Measurements from ENCODE around the gene ISCA2.

The ISCA2 gene

GRCh38 chr14:74510223-74510931, 16.8 kb downstream of the ISCA2 start:
- Histone ChIP-seq H3K4me3 (ENCODE audit: low read depth in 1 of 2, low read length in 2 of 2) (no peak overlapping the region), H3K27me3 (ENCODE audit: low read depth, low read length) (no peaks in the 10 kb centered on the region), H3K9me3 (ENCODE audit: control insufficient read depth in 1 of 2, low read length in 2 of 2) (no peaks in the 10 kb centered on the region), H3K4me1 (ENCODE audit: control insufficient read depth in 1 of 2, insufficient read depth in 2 of 2, low read length in 2 of 2) (no peaks in the 10 kb centered on the region), H3K36me3 (ENCODE audit: control insufficient read depth in 1 of 2, insufficient read depth in 2 of 2, low read length in 2 of 2) (no peaks in the 10 kb centered on the region), H3K27ac (ENCODE audit: low read length) (no peak overlapping the region)

DNA sequence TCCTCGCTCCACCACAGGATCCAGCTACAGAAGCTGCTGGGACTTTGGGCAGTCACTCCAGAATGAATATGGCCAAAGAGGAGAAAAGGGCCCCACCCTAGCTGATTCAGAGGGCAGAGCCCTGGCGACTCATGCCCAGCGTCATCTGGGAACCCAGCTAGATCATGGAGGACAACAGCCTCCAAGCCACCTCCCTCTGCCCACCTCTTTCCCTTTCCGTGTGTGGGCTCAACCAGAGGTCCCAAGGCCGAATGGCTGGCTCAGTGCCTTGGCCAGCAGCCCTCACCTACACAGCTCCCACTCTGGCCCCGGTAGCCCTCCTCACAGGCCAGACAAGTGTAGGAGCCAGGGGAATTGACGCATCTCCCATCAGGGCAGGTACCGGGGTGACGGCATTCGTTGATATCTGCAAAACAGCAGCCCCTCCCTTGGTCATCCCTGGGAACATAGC, 17.4 kb downstream of the ISCA2 start:
- Histone ChIP-seq H3K4me1 (ENCODE audit: control insufficient read depth in 1 of 2, insufficient read depth in 2 of 2, low read length in 2 of 2) (no peaks in the 10 kb centered on the region), H3K4me3 (ENCODE audit: low read depth in 1 of 2, low read length in 2 of 2) (no peak overlapping the region), H3K27me3 (ENCODE audit: low read depth, low read length) (no peaks in the 10 kb centered on the region), H3K9me3 (ENCODE audit: control insufficient read depth in 1 of 2, low read length in 2 of 2) (no peaks in the 10 kb centered on the region), H3K36me3 (ENCODE audit: control insufficient read depth in 1 of 2, insufficient read depth in 2 of 2, low read length in 2 of 2) (no peaks in the 10 kb centered on the region), H3K27ac (ENCODE audit: low read length) (no peak overlapping the region)

GRCh38 chr14:74511966-74512830, 18.6 kb downstream of the ISCA2 start:
- Histone ChIP-seq H3K9me3 (ENCODE audit: control insufficient read depth in 1 of 2, low read length in 2 of 2) (no peaks in the 10 kb centered on the region), H3K36me3 (ENCODE audit: control insufficient read depth in 1 of 2, insufficient read depth in 2 of 2, low read length in 2 of 2) (no peaks in the 10 kb centered on the region), H3K4me3 (ENCODE audit: low read depth in 1 of 2, low read length in 2 of 2) (no peak overlapping the region), H3K27ac (ENCODE audit: low read length) (no peak overlapping the region), H3K4me1 (ENCODE audit: control insufficient read depth in 1 of 2, insufficient read depth in 2 of 2, low read length in 2 of 2) (no peaks in the 10 kb centered on the region), H3K27me3 (ENCODE audit: low read depth, low read length) (no peaks in the 10 kb centered on the region)

DNA sequence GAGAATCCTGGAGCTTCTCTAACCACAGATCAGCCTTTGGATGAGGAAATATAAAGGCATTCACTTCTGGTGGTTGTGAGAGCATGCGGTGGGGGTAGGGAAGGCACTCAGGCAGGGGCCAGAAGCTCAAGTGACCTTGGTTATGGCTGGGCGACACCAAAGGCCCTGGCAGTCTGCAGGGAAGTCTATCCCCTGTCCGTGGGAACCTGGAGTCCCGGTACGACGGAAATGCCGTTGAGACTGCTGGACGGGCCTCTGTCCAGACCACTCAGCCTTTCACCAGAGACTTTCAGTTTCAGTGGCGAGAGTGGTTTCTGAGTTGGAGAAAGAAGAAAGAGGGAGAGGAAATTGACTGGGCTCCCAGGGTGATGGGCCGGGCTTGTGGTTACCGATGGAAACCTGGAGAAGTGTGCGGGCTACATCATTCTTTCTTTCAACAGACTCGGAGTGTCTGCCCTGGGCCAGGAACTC, 20.9 kb downstream of the ISCA2 start:
- no peak overlapping the region for H3K4me3 ChIP-seq (ENCODE audit: low read depth in 1 of 2, low read length in 2 of 2)
- no peaks in the 10 kb centered on the region for H3K9me3 ChIP-seq (ENCODE audit: control insufficient read depth in 1 of 2, low read length in 2 of 2)
- no peaks in the 10 kb centered on the region for H3K4me1 ChIP-seq (ENCODE audit: control insufficient read depth in 1 of 2, insufficient read depth in 2 of 2, low read length in 2 of 2)
- no peak overlapping the region for H3K27ac ChIP-seq (ENCODE audit: low read length)
- H3K36me3 ChIP-seq (ENCODE audit: control insufficient read depth in 1 of 2, insufficient read depth in 2 of 2, low read length in 2 of 2) = no peaks in the 10 kb centered on the region
- H3K27me3 ChIP-seq (ENCODE audit: low read depth, low read length) = no peaks in the 10 kb centered on the region

GRCh38 chr14:74515891-74516412, 22.4 kb downstream of the ISCA2 start:
- H3K27me3 ChIP-seq (ENCODE audit: low read depth, low read length) = no peaks in the 10 kb centered on the region
- no peak overlapping the region for H3K4me3 ChIP-seq (ENCODE audit: low read depth in 1 of 2, low read length in 2 of 2)
- no peaks in the 10 kb centered on the region for H3K9me3 ChIP-seq (ENCODE audit: control insufficient read depth in 1 of 2, low read length in 2 of 2)
- H3K4me1 ChIP-seq (ENCODE audit: control insufficient read depth in 1 of 2, insufficient read depth in 2 of 2, low read length in 2 of 2) = no peaks in the 10 kb centered on the region
- H3K36me3 ChIP-seq (ENCODE audit: control insufficient read depth in 1 of 2, insufficient read depth in 2 of 2, low read length in 2 of 2) = no peaks in the 10 kb centered on the region
- no peak overlapping the region for H3K27ac ChIP-seq (ENCODE audit: low read length)

DNA sequence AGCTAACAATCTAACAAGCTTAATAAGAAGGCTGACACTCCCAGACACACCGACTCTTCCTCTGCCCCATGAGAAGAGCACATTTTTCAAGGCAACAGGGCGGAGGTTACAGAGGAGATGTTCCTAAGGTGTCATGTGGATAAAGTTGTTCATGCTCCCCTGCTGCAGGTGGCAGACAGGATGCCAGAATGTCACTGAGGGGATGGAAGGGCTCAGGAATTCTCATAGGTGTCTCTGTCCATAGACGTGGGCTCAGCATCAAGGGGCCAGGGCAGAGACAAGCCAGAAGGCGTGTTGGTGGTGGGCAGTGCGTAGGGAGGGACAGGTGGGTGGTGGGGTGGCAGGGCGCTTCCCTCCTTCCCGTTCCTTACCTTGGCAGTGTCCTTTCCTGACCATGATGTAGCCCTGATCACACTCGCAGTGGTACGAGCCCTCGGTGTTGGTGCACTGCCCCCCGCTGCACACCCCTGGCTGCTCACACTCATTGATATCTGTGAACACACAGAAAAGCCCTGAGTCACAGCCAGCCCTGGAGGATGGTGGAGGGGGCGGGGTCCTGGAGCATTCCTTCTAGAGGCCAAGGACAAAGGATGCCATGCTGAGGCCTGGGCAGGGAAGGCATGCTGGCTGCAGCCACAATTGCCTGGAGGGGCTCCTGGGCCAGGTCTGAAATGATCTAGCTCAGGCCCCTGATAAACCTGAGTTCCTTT, 23.0 kb downstream of the ISCA2 start:
- H3K4me1 ChIP-seq (ENCODE audit: control insufficient read depth in 1 of 2, insufficient read depth in 2 of 2, low read length in 2 of 2) = no peaks in the 10 kb centered on the region
- H3K9me3 ChIP-seq (ENCODE audit: control insufficient read depth in 1 of 2, low read length in 2 of 2) = no peaks in the 10 kb centered on the region
- H3K36me3 ChIP-seq (ENCODE audit: control insufficient read depth in 1 of 2, insufficient read depth in 2 of 2, low read length in 2 of 2) = peaks cover 0 to under 1% of the 10 kb centered on the region in 2 donors
- H3K27ac ChIP-seq (ENCODE audit: low read length) = no peak overlapping the region
- H3K4me3 ChIP-seq (ENCODE audit: low read depth in 1 of 2, low read length in 2 of 2) = no peak overlapping the region
- H3K27me3 ChIP-seq (ENCODE audit: low read depth, low read length) = no peaks in the 10 kb centered on the region

- no peaks in the 10 kb centered on the region for H3K9me3 ChIP-seq (ENCODE audit: control insufficient read depth in 1 of 2, low read length in 2 of 2)
- H3K27me3 ChIP-seq (ENCODE audit: low read depth, low read length) = no peaks in the 10 kb centered on the region
- H3K4me3 ChIP-seq (ENCODE audit: low read depth in 1 of 2, low read length in 2 of 2) = no peak overlapping the region
- H3K4me1 ChIP-seq (ENCODE audit: control insufficient read depth in 1 of 2, insufficient read depth in 2 of 2, low read length in 2 of 2) = no peaks in the 10 kb centered on the region
- peaks cover 0 to 4% of the 10 kb centered on the region in 2 donors for H3K36me3 ChIP-seq (ENCODE audit: control insufficient read depth in 1 of 2, insufficient read depth in 2 of 2, low read length in 2 of 2)
- H3K27ac ChIP-seq (ENCODE audit: low read length) = no peak overlapping the region
Observed at GRCh38 chr14:74517731-74518130, 24.2 kb downstream of the ISCA2 start.

DNA sequence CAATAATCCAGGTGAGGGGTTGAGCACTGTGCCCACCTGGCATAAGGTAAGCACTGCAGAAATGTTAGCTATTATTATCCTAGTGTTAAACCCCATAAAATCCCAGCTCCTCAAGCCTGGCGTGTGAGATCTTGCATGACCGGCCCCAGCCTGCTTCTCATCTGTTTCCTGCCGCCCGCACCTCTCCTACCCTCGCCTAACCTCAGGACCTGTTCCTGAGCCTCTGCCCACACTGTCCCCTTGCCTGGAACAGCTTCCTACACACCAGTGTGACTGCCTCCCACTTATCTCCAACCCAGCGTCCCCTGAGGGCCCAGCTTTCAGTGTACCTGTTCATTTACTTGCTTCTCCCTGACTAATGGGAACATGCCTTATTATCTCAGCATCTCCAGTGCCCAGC, 24.7 kb downstream of the ISCA2 start:
- no peaks in the 10 kb centered on the region for H3K4me1 ChIP-seq (ENCODE audit: control insufficient read depth in 1 of 2, insufficient read depth in 2 of 2, low read length in 2 of 2)
- no peak overlapping the region for H3K4me3 ChIP-seq (ENCODE audit: low read depth in 1 of 2, low read length in 2 of 2)
- peaks cover 0 to 4% of the 10 kb centered on the region in 2 donors for H3K36me3 ChIP-seq (ENCODE audit: control insufficient read depth in 1 of 2, insufficient read depth in 2 of 2, low read length in 2 of 2)
- no peak overlapping the region for H3K27ac ChIP-seq (ENCODE audit: low read length)
- no peaks in the 10 kb centered on the region for H3K27me3 ChIP-seq (ENCODE audit: low read depth, low read length)
- H3K9me3 ChIP-seq (ENCODE audit: control insufficient read depth in 1 of 2, low read length in 2 of 2) = no peaks in the 10 kb centered on the region

DNA sequence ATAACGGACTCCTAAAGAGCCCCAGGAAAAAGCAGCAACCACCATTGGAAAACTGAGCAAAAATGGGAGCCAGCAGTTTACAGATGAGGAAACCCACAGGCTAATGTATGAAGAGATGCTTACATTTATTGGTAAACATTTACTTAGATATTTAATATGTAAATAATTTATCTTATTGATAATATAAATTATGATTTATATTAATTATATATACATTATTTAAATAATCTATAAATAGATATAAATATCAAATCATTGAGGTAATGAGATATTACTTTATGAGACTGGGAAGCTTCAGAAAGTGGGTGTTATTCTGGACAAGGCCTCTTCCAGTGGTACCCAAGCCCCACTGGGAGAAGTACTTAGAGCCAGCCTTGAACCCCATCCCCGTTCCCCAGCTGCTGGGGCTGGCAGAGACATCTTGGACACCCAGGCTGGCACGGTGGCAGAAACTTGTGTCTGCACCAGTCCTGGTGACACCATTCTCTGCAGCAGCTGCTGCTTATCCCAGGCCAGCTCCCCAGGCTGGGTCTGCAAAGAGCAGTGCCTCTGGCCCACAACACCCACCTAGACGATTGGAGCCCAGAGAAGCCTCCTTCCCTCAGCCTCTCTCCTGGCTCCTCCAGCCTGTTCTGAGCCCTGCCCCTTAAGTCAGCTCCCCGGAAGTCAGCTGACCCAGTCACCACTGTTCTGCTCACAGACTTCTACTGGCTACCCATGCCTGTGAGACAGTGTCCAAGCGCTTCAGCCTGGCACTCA, 25.9 kb downstream of the ISCA2 start:
- H3K27me3 ChIP-seq (ENCODE audit: low read depth, low read length) = no peaks in the 10 kb centered on the region
- no peaks in the 10 kb centered on the region for H3K4me1 ChIP-seq (ENCODE audit: control insufficient read depth in 1 of 2, insufficient read depth in 2 of 2, low read length in 2 of 2)
- no peak overlapping the region for H3K4me3 ChIP-seq (ENCODE audit: low read depth in 1 of 2, low read length in 2 of 2)
- H3K36me3 ChIP-seq (ENCODE audit: control insufficient read depth in 1 of 2, insufficient read depth in 2 of 2, low read length in 2 of 2) = peaks cover 0 to 4% of the 10 kb centered on the region in 2 donors
- H3K9me3 ChIP-seq (ENCODE audit: control insufficient read depth in 1 of 2, low read length in 2 of 2) = no peaks in the 10 kb centered on the region
- H3K27ac ChIP-seq (ENCODE audit: low read length) = no peak overlapping the region

GRCh38 chr14:74521756-74522155, 28.2 kb downstream of the ISCA2 start:
- Histone ChIP-seq H3K9me3 (ENCODE audit: control insufficient read depth in 1 of 2, low read length in 2 of 2) (no peaks in the 10 kb centered on the region), H3K4me1 (ENCODE audit: control insufficient read depth in 1 of 2, insufficient read depth in 2 of 2, low read length in 2 of 2) (no peaks in the 10 kb centered on the region), H3K36me3 (ENCODE audit: control insufficient read depth in 1 of 2, insufficient read depth in 2 of 2, low read length in 2 of 2) (peaks cover 0 to 4% of the 10 kb centered on the region in 2 donors), H3K27ac (ENCODE audit: low read length) (no peak overlapping the region), H3K27me3 (ENCODE audit: low read depth, low read length) (no peaks in the 10 kb centered on the region), H3K4me3 (ENCODE audit: low read depth in 1 of 2, low read length in 2 of 2) (no peak overlapping the region)

All from muscle layer of duodenum (tissue), 2 donors.